GM12801 (cell line): ENCODE measurements around the gene ORM2.
"Not testable (repeated sequence)": the region's sequence is repeated elsewhere in the genome, so short reads cannot be mapped to it uniquely, and the experiment has no call there.

Experiments
- CTCF ChIP-seq: IDR thresholded peaks from one replicate; pipeline ENCODE4 v1.5.1; 2011; ENCODE audit warnings: control low read depth; ENCODE audit not compliant: insufficient read length; ENCODE audit errors: extremely low read depth

Gene ORM2

DNA sequence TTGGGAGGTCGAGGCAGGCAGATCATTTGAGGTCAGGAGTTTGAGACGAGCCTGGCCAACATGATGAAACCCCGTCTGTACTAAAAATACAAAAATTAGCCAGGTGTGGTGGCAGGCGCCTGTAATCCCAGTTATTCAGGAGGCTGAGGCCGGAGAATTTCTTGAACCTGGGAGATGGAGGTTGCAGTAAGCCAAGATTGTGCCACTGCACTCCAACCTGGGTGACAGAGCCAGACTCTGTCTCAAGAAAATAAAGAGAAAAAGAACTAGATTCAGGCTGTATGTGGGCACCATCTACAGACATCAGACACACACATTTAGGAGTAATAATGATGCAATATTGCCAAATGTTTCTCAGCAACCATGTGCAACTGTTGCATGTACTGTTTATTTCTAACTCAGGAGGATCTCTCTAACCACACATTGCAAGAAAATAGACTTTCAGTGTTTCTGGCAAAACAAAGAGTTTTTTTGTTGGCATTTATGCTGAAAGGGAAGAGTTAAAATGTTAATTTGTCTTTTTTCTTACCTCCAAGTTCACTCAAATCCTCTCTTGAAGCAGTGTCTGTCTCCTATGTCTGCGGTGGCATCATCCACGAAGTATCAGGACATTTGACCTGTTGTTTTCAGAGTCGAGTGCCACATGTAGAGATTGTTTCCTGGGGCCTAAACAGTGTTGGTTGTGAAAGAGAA is 11.9 kb upstream of the ORM2 start:
- no peak for TF ChIP-seq CTCF

GRCh38 chr9:114318416-114318815 is 11.3 kb upstream of the ORM2 start:
- no peak for TF ChIP-seq CTCF

- TF ChIP-seq CTCF, result no peak
These were observed 10.5 kb upstream of the ORM2 start for GRCh38 chr9:114319147-114319546.

- no peak for TF ChIP-seq CTCF
These were observed 7.9 kb upstream of the ORM2 start for GRCh38 chr9:114321759-114322158.

DNA sequence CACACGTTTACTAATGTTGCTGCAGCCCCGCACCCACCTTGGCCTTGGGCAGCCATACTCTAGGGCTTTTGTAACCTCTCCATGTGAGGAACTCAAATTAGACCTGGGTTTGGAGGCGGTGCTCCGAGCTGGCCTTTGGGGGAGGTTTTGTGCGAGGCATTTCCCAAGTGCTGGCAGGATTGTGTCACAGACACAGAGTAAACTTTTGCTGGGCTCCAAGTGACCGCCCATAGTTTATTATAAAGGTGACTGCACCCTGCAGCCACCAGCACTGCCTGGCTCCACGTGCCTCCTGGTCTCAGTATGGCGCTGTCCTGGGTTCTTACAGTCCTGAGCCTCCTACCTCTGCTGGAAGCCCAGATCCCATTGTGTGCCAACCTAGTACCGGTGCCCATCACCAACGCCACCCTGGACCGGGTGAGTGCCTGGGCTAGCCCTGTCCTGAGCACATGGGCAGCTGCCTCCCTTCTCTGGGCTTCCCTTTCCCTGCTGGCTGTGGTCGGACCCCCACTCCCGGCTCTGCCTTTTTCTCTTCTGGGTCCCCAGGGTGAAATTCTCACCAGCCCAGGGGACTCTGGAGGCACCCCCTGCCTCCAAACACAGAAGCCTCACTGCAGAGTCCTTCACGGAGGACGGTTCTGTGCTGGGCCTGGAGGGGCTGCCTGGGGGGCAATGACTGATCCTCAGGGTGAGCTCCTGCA is 6.7 kb upstream of the ORM2 start, which contains the start of gene ORM1:
ORM1 (plus strand) TSS at position 268 of the 701 bp plus-strand sequence; CDS start at position 304, 36 bp downstream.
- TF ChIP-seq CTCF, result not testable (repeated sequence)

DNA sequence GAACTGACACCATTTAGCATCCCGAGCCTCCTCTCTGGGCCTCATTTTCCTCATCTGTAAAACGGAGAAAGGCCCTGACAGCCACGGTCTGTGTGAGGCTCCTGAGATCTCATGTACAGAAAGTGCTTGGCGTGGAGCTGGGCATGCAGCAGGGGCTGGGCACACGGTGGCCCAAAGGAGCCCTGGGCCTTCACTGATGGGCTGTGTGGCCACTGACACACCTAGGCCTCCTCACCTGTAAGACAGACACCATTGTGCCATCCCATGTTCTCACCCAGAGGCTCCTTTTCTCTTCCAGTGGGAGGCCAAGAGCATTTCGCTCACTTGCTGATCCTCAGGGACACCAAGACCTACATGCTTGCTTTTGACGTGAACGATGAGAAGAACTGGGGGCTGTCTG is 5.2 kb upstream of the ORM2 start:
- TF ChIP-seq CTCF, result no peak

- no peak for TF ChIP-seq CTCF
These were observed 1.9 kb upstream of the ORM2 start for GRCh38 chr9:114327749-114328148.
